CD4-positive, alpha-beta T cell treated with Interleukin-15 for 1 hour (primary cell): ENCODE data around the gene VPS8.

Experiments
- DNase-seq: peaks from one replicate; pipeline ENCODE4 v3.0.0-alpha.2; 2020

The VPS8 gene

GRCh38 chr3:184811999-184812661, at the start of gene VPS8:
VPS8 (plus strand) TSS chr3:184812166; CDS start chr3:184824633, 12,467 bp downstream.
- peak; percentile 96 for DNase-seq

DNA sequence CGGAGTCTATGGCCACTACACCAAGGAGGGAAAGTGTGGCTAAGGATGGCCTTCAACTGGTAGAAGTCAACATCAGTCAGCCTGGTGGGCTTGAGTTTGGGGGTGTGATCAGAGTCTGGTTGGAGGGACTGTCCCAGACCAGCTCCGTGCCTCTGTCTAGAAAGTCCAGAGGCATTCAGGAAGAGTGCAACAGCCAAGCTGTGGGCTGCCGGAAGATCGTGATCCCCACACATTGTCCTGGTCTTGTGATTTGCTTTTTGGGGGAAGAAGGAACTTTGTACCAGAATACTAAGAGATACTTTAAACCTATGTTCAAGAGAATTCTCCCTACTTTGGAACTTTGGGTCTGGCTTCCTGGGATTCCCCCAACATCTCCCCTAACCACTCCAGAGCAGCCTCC, 47.8 kb upstream of the VPS8 start:
- DNase-seq, result no peak

- no peak for DNase-seq
Observed at GRCh38 chr3:184765047-184765729, 46.8 kb upstream of the VPS8 start.

DNA sequence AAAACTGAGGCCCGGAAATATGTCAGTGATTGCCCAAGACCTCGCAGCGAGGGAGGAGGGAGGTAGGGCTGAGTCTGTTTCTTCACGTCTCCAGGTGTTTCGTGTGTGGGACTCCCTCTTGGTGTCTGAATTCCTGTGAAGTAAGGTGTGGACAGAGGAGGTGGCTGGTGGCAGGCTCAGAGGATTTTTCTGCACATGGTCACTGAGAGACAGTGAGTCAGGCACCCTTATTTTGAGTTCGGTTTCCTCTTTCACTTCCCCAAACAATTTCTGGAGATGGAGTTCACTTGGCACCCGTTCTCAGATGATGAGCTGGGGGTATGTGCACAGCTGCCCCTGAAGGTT, 46.3 kb upstream of the VPS8 start:
- DNase-seq, result peak; percentile 38

GRCh38 chr3:184766555-184767261, 45.3 kb upstream of the VPS8 start:
- DNase-seq, result no peak

GRCh38 chr3:184767377-184767776, 44.6 kb upstream of the VPS8 start:
- no peak for DNase-seq

DNA sequence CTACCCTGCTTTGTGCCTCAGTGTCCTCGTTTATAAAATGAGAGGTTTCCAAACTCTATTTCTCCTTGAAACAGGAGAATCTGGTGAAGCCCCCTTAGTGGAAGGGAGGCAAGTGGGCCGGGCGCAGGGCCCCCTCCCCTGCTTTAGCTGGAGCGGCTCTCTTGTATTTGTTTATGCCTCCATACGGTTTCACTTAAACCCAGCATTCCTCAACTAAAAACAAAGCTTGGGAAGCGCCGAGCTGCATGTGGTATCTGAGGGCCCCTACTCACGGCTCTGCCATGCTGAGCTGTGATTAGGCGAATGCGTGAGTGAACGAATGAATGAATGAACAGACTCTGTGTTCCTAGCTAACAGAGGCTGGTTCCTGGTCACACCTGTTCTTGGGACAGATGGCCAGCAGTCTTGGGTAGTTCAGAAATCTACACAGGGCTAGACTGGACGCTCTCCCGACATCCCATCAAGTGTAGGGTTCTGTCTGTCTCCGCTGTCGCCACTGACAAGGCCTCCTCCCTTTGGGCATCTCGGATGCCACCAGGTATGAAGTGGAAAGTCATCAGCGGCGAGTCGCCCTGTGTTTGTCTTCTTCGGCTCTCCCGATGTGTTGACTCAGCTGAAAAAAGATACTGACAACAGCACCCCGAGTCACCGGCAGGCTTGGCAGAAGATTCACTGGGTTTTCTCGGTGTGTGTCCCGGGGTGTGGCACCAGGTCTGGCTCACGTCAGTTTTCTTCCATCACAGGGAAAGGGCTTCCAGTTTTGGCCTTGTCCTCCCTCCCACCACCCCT, 42.4 kb upstream of the VPS8 start:
- DNase-seq, result no peak

DNA sequence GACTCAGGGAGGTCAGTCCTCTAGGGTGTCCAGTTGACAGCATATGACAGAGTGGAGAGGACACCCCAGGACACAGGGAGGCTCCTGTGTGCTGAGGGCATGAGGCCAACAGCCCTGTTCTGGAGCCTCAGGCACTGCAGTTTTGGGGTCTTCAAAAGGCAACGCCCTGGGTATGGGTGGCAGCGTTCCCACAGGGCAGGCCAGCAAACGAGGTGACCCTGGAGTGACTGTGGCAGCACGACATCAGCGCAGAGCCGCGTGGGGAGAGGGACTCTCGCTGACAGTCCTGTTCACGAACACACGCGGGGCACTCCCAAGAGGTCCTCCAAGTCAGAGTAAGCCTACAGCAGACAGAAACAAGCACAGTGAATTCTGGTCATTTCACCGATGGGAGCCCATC, 41.4 kb upstream of the VPS8 start:
- DNase-seq, result no peak

- no peak for DNase-seq
Observed at GRCh38 chr3:184771301-184772127, 40.5 kb upstream of the VPS8 start.

DNA sequence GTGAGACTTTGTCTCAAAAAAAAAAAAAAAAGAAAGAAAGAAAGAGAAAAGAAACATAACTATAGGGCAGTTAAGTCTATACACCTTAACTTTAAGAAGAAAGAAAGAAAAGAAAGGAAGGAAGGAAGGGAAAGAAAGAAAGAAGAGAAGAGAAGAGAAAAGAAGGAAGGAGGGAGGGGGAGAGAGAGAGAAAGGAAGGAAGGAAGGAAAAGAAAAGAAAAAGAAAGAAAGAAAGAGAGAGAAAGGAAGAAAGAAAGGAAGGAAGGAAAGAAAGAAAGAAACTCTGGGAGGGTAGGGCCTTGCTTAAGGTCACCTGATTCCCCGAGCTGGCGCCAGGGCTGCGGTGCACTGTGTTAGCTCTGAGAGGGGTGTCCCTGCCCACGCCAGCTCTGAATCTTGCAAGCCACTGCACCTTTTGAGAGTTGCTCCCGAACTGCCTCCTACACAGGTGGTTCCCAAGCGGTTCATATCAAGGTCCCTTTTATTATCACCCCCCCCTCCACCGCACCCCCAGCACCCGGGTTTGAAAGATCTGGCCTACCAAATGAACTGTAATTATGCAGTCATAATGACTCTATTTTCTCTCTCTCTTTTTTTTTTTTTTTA, 39.2 kb upstream of the VPS8 start:
- DNase-seq, result no peak

- DNase-seq, result no peak
Observed at GRCh38 chr3:184773283-184774186, 38.4 kb upstream of the VPS8 start.

DNA sequence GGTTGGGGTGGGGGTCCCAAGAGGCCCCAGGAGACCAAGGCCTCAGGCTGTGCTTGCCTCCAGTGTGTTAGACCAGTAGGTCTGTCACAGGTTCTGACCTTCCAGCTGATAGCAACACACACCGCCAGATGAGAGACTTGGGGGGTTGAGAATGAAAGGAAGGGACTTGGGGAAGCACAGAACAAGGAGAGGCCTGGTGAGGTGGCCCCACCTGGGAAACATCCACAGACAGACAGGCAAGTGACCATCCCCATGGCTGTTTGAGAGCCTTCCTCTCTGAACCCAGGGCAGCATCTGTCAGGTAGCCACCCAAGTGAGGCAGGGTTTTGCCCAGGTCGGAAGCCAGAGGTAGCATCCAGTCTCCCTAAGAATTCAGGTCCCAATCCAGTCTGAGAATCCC, 35.0 kb upstream of the VPS8 start:
- no peak for DNase-seq

GRCh38 chr3:184777566-184778356, 34.2 kb upstream of the VPS8 start:
- DNase-seq, result peak; percentile 85

- DNase-seq, result no peak
Observed at GRCh38 chr3:184778426-184779332, 33.3 kb upstream of the VPS8 start.

DNA sequence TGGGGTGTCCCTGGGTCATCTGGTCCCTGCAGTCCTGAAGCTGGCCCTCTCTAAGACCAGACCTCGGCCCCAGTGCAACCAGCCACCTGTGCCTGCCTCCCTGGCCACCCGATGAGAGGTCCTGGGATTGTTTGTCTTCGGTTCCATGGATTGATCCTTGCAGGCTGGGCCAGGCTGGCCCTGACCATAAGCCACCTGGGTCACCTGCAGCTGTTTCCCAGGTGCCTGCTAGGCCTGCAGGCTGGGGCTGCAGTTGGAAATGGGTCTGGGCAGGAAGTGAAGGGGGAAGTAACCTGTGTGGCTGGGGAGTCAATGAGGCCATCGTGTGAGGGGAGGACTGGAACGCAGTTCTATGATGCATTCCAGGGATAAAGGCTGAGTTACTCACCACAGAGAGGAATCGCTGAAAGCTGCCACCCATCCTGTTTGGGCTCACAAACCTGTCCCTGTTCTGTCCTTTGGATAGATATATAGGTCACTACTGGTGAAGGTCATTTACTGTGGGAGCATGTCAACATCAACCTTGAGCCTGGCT, 30.9 kb upstream of the VPS8 start:
- no peak for DNase-seq

GRCh38 chr3:184781801-184782200, 30.2 kb upstream of the VPS8 start:
- no peak for DNase-seq

DNA sequence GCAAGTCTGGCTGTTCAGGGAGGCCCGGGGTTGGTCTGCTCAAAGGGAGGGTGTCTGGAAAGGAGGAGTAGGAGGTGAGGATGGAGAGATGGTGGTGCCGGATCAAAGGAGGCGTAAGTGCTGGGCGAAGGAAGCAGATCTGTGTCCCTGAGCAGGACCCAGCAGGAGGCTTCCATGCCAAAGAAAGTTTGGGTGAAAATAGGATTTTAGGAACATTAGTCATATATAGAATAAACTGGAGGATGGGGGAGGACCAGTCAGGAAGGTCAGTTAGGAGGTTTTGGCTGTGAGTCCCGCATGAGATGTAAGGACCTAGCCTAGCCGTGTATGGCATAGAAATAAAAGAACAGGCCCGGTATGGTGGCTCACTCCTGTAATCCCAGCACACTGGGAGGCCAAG, 28.6 kb upstream of the VPS8 start:
- no peak for DNase-seq

DNA sequence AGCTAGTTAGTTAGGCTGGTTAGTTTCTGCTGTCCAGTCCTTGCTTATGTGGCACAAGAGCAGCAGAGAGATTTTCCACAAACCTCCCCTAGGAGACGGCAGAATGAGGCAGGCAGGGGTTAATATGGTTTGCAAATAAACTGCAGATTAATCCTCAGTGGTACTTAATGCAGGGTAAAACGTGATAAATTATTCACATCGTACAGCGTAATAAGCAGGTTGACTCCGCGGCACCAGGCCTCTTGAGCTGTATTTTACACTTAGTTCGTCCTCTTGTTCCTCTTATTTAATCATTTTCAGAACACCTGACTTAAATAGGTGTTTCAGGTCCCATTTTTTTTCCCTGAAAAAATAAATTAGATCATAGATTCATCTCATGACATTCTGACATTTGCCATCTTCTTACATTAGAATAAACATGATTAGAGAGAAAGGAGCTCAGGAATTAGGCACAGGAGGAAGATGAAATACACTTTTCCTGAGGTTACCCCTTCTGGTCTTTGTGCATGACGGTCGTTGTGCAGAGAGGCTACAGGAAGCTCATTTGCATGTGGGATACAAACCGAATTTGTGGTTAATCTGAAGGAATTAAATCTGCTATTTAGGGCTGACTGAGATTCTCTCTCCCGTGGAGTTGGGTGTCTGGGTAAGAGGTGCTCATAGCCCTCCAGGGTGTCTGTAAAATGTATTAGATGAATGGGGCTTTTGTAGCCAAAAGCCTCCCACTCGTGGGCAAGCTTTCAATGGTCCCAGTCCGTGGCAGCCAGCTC, 27.1 kb upstream of the VPS8 start:
- DNase-seq, result no peak
